GM19023 (cell line): Measurements from ENCODE around the gene PHOX2A.

ENCODE experiments used
- ATAC-seq: cut with Tn5 transposase; IDR thresholded peaks from one replicate; pipeline ENCODE4 v1.9.1; 2021; ENCODE audit warnings: mild to moderate bottlenecking, moderate library complexity; ENCODE audit not compliant: unreplicated experiment

Gene PHOX2A

DNA sequence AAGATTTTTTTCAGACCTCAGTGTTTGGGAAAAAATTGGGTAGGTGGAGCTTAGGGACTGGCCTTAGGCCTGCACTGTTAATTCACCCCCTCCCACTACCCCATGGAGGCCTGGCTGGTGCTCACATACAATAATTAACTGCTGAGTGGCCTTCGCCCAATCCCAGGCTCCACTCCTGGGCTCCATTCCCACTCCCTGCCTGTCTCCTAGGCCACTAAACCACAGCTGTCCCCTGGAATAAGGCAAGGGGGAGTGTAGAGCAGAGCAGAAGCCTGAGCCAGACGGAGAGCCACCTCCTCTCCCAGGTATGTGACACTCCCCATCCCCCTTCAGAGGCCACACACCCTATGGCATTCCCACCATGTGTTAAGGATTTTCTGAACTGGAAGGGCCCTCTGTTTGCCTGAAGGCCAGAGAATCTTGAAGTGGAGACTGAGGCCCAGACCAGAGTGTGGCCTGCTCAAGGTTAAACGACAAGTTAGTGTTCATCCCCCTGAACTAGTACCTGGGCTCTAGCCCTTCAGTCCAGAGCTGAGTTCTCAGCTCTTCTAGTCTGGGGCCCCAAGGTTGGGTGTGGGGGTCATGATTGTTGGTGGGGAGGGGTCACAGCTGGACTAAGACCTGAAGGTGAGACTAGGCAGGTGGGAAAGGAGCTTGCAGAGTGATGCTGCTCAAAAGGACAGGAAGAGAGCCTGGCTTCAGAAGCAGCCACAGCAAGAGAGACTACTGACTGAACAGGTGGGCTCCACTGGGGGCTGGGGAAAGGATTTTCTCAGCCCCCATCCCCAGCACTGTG is 54.3 kb downstream of the PHOX2A start:
- no peak for ATAC-seq
